HepG2 (cell line): ENCODE data around the gene CCDC154. TPM values are rescaled to one million over a fixed set of nuclear protein-coding genes. Genes with fewer than 3 reads are reported as not detected.
A peak's percentile ranks its signal among the peaks of the same experiment; 100 is the strongest.

Source experiments
- ATF7 ChIP-seq, 2 experiments: fragments of 450-650 bp in 1 of 2; sonication (generic) in 1 of 2; formaldehyde crosslinking in 1 of 2; IDR thresholded peaks; 2 replicates each; pipeline versions ENCODE4 v1.4.0 to v1.6.1; 2016 to 2020; ENCODE audit warnings: antibody characterized with exemption in 1 of 2, mild to moderate bottlenecking in 1 of 2, missing genetic modification reagents in 1 of 2
- KLF12 ChIP-seq: sonication (generic); formaldehyde crosslinking; IDR thresholded peaks from 2 replicates; pipeline ENCODE4 v1.4.0; 2020; ENCODE audit warnings: missing genetic modification reagents, borderline replicate concordance
- KLF16 ChIP-seq, 2 experiments: sonication (generic) in 1 of 2; formaldehyde crosslinking in 1 of 2; IDR thresholded peaks; 2 replicates each; pipeline versions ENCODE4 v1.6.1 to v1.8.0; 2016 to 2023; ENCODE audit warnings: missing genetic modification reagents in 2 of 2, missing compliant biosample characterization in 1 of 2
- KLF6 ChIP-seq: IDR thresholded peaks from 2 replicates; pipeline ENCODE4 v1.8.0; 2016; ENCODE audit warnings: missing biosample characterization, missing genetic modification reagents
- PRPF4 ChIP-seq: fragments of 200-400 bp; formaldehyde crosslinking; IDR thresholded peaks from 2 replicates; pipeline ENCODE4 v1.6.1; 2016; ENCODE audit warnings: low read length, low read depth; ENCODE audit not compliant: poor library complexity, severe bottlenecking
- SIN3B ChIP-seq: fragments of 150-350 bp; IDR thresholded peaks from 2 replicates; pipeline ENCODE4 v1.6.1; 2014; ENCODE audit warnings: low read length
- ZKSCAN8 ChIP-seq: IDR thresholded peaks from 2 replicates; pipeline ENCODE4 v1.6.1; 2016; ENCODE audit warnings: borderline replicate concordance, missing genetic modification reagents, missing compliant biosample characterization
- ZSCAN31 ChIP-seq: sonication (generic); formaldehyde crosslinking; IDR thresholded peaks from 2 replicates; pipeline ENCODE4 v1.5.0; 2020; ENCODE audit warnings: low read depth, mild to moderate bottlenecking, missing genetic modification reagents
- polyA plus RNA-seq, 8 experiments: library from polyadenylated mRNA; depleted of rRNA in 3 of 8; stranded (reverse) in 7 of 8; unstranded in 1 of 8; fragments of >200 nt; fragmentation: Illumina TruSeq in 4 of 8; extraction: Trizol in 4 of 8; gene quantifications; 2 replicates each; pipeline versions ENCODE4 v1.2.1 to v1.2.3, GENCODE V29; 2011 to 2016; ENCODE audit warnings: low read depth in 4 of 8, missing spikeins in 1 of 8, mixed read lengths in 1 of 8; ENCODE audit not compliant: insufficient read depth in 1 of 8
- total RNA-seq, 5 experiments: library from RNA; depleted of rRNA; stranded (reverse); fragments of >200 nt; fragmentation: Illumina TruSeq; extraction: Trizol; gene quantifications; 2 replicates each; pipeline ENCODE4 v1.2.3, GENCODE V29; 2016; ENCODE audit warnings: low read depth in 1 of 5
- TF ChIP-seq, protein P1 (sequence below): sonication (generic); formaldehyde crosslinking; IDR thresholded peaks from 2 replicates; pipeline ENCODE4 v1.4.0; 2020; ENCODE audit warnings: missing genetic modification reagents
- TF ChIP-seq, protein P2 (sequence below): sonication (generic); formaldehyde crosslinking; IDR thresholded peaks from 2 replicates; pipeline ENCODE4 v1.4.0; 2020; ENCODE audit warnings: low read depth, mild to moderate bottlenecking, missing genetic modification reagents
- TF ChIP-seq, protein P3 (sequence below): sonication (generic); formaldehyde crosslinking; IDR thresholded peaks from 2 replicates; pipeline ENCODE4 v1.5.0; 2020; ENCODE audit warnings: mild to moderate bottlenecking, missing genetic modification reagents, borderline replicate concordance
- TF ChIP-seq, protein P4 (sequence below): sonication (generic); formaldehyde crosslinking; IDR thresholded peaks from 2 replicates; pipeline ENCODE4 v1.4.0; 2020; ENCODE audit warnings: missing genetic modification reagents
- TF ChIP-seq, protein P5 (sequence below): IDR thresholded peaks from 2 replicates; pipeline ENCODE4 v1.6.1; 2012; ENCODE audit warnings: low read length, improper control_type of control experiment
- TF ChIP-seq, protein P6 (sequence below): sonication (generic); formaldehyde crosslinking; IDR thresholded peaks from 2 replicates; pipeline ENCODE4 v1.5.1; 2020; ENCODE audit warnings: missing genetic modification reagents, mild to moderate bottlenecking, borderline replicate concordance

Gene CCDC154
- total and polyA plus RNA-seq, 2 of the 13 experiments (the other 11 are each of a cell fraction or from before 2014, with no cell fraction given): 0.92 to 1.5 TPM

DNA sequence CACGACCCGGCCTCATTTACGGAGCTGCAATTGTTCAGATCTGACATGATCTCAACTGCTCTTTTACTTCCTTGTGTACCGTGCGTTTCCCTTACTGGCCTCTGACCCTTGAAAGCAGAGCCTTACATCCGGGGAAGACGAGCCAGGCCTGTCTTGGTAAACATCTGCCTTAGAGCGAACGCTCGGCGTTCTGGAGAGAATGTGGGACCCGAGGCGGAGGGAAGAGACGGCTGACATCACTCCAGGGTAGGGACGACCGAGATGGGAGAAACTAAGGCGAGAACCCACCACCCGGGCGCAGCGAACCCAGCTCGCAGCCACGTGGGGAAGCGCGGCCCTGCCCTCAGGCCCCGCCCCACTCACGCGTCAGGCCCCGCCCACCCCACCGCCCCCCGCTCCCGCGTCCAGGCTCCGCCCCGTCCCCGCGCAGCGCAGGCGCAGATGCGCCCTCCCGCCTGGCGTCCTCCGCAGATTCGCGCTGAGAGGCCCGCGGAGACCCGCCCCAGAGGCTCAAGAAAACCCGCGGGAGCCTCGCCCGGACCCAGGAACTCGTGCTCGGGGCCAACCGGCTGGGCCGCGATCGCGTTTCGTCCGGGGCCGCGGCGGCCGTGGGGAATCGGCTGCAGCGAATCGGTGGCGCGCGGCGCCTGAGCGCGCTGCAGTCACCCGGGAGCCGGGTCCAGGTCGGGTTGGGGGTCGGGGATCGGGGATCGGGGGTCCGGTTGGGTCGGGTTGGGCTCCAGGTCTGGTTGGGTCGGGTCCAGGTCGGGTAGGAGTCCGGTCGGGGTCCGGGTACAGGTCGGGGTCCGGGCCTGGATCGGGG, 48.8 kb upstream of the CCDC154 start, which contains the start of gene TELO2 (continued):
- no peak for TF ChIP-seq ATF7 (IDR thresholded peaks at IDR 0.05)
- no peak for TF ChIP-seq ATF7 (CRISPR knock-in tag; IDR thresholded peaks at IDR 0.05)
- peak in 1 of 2 experiments; percentile 46; a peak in 1 of 4 replicates for TF ChIP-seq KLF16 (CRISPR knock-in tag; IDR thresholded peaks at IDR 0.05)
- TF ChIP-seq, protein P1, sequence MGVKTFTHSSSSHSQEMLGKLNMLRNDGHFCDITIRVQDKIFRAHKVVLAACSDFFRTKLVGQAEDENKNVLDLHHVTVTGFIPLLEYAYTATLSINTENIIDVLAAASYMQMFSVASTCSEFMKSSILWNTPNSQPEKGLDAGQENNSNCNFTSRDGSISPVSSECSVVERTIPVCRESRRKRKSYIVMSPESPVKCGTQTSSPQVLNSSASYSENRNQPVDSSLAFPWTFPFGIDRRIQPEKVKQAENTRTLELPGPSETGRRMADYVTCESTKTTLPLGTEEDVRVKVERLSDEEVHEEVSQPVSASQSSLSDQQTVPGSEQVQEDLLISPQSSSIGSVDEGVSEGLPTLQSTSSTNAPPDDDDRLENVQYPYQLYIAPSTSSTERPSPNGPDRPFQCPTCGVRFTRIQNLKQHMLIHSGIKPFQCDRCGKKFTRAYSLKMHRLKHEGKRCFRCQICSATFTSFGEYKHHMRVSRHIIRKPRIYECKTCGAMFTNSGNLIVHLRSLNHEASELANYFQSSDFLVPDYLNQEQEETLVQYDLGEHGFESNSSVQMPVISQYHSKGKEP: no peak
- TF ChIP-seq ZKSCAN8: no peak
- TF ChIP-seq KLF12 (CRISPR knock-in tag): no peak
- TF ChIP-seq, protein P2, sequence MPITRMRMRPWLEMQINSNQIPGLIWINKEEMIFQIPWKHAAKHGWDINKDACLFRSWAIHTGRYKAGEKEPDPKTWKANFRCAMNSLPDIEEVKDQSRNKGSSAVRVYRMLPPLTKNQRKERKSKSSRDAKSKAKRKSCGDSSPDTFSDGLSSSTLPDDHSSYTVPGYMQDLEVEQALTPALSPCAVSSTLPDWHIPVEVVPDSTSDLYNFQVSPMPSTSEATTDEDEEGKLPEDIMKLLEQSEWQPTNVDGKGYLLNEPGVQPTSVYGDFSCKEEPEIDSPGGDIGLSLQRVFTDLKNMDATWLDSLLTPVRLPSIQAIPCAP (CRISPR knock-in tag): no peak
- peak; percentile 43; the same call in 1 of the 2 replicates for TF ChIP-seq SIN3B
- 0 out of 2 replicates have a peak, but pooled peaks have one; percentile 42 for TF ChIP-seq ZSCAN31 (CRISPR knock-in tag)
- TF ChIP-seq, protein P3, sequence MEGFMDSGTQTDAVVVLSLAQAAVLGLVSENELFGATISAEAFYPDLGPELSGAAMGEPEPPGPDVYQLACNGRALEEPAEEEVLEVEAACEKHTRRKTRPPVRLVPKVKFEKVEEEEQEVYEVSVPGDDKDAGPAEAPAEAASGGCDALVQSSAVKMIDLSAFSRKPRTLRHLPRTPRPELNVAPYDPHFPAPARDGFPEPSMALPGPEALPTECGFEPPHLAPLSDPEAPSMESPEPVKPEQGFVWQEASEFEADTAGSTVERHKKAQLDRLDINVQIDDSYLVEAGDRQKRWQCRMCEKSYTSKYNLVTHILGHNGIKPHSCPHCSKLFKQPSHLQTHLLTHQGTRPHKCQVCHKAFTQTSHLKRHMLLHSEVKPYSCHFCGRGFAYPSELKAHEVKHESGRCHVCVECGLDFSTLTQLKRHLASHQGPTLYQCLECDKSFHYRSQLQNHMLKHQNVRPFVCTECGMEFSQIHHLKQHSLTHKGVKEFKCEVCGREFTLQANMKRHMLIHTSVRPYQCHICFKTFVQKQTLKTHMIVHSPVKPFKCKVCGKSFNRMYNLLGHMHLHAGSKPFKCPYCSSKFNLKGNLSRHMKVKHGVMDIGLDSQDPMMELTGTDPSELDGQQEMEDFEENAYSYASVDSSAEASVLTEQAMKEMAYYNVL (CRISPR knock-in tag): peak; percentile 52; the same call in 1 of the 2 replicates
- TF ChIP-seq, protein P4, sequence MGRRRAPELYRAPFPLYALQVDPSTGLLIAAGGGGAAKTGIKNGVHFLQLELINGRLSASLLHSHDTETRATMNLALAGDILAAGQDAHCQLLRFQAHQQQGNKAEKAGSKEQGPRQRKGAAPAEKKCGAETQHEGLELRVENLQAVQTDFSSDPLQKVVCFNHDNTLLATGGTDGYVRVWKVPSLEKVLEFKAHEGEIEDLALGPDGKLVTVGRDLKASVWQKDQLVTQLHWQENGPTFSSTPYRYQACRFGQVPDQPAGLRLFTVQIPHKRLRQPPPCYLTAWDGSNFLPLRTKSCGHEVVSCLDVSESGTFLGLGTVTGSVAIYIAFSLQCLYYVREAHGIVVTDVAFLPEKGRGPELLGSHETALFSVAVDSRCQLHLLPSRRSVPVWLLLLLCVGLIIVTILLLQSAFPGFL (CRISPR knock-in tag): no peak
- TF ChIP-seq, protein P5, sequence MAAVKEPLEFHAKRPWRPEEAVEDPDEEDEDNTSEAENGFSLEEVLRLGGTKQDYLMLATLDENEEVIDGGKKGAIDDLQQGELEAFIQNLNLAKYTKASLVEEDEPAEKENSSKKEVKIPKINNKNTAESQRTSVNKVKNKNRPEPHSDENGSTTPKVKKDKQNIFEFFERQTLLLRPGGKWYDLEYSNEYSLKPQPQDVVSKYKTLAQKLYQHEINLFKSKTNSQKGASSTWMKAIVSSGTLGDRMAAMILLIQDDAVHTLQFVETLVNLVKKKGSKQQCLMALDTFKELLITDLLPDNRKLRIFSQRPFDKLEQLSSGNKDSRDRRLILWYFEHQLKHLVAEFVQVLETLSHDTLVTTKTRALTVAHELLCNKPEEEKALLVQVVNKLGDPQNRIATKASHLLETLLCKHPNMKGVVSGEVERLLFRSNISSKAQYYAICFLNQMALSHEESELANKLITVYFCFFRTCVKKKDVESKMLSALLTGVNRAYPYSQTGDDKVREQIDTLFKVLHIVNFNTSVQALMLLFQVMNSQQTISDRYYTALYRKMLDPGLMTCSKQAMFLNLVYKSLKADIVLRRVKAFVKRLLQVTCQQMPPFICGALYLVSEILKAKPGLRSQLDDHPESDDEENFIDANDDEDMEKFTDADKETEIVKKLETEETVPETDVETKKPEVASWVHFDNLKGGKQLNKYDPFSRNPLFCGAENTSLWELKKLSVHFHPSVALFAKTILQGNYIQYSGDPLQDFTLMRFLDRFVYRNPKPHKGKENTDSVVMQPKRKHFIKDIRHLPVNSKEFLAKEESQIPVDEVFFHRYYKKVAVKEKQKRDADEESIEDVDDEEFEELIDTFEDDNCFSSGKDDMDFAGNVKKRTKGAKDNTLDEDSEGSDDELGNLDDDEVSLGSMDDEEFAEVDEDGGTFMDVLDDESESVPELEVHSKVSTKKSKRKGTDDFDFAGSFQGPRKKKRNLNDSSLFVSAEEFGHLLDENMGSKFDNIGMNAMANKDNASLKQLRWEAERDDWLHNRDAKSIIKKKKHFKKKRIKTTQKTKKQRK: no peak
- 0 out of 2 replicates have a peak, but pooled peaks have one; percentile 33 for TF ChIP-seq KLF6
- TF ChIP-seq, protein P6, sequence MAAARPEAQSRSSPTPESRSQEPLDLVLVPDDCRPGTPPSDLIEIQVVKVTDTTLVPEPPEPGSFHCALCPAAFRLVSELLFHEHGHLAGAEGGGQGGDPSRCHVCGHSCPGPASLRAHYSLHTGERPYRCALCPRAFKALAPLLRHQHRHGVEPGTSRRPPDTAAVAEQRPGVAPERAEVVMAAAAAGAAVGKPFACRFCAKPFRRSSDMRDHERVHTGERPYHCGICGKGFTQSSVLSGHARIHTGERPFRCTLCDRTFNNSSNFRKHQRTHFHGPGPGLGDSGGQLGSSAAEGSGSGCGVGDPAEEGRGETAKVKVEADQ (CRISPR knock-in tag): no peak
- TF ChIP-seq PRPF4: no peak
